Suprapubic skin (tissue), 3 donors: ENCODE data around the gene WWP2.

ENCODE experiments used
- POLR2A ChIP-seq, 2 donors: fragments of 450-650 bp; IDR thresholded peaks; one replicate each; pipeline ENCODE4 v1.6.1; 2017; ENCODE audit warnings: antibody characterized with exemption in 2 of 2, mild to moderate bottlenecking in 2 of 2, moderate library complexity in 2 of 2
- TF ChIP-seq, protein P1 (sequence below), 2 donors: fragments of 200-600 bp in 1 of 2; fragments of 450-650 bp in 1 of 2; sonication (generic) in 1 of 2; IDR thresholded peaks; one replicate each; pipeline ENCODE4 v1.5.1; 2016 to 2019; ENCODE audit warnings: antibody characterized with exemption in 2 of 2, mild to moderate bottlenecking in 1 of 2, moderate library complexity in 1 of 2

DNA sequence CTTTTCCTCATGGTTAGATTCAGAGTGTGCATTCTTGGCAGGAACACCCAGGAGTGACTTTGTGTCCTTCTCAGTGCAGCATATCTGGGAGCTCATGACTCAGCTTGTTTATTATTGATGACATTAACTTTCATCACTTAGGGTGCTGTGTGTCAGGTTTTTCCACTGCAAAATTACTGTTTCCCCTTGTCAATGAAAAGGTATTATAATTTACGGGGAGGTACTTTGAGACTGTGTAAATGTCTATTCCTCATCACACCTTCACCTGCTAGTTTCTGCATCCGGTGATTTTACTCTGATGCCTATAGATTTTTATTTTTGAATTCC is 50.5 kb downstream of the WWP2 start:
- TF ChIP-seq, protein P1, sequence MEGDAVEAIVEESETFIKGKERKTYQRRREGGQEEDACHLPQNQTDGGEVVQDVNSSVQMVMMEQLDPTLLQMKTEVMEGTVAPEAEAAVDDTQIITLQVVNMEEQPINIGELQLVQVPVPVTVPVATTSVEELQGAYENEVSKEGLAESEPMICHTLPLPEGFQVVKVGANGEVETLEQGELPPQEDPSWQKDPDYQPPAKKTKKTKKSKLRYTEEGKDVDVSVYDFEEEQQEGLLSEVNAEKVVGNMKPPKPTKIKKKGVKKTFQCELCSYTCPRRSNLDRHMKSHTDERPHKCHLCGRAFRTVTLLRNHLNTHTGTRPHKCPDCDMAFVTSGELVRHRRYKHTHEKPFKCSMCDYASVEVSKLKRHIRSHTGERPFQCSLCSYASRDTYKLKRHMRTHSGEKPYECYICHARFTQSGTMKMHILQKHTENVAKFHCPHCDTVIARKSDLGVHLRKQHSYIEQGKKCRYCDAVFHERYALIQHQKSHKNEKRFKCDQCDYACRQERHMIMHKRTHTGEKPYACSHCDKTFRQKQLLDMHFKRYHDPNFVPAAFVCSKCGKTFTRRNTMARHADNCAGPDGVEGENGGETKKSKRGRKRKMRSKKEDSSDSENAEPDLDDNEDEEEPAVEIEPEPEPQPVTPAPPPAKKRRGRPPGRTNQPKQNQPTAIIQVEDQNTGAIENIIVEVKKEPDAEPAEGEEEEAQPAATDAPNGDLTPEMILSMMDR (IDR thresholded peaks at IDR 0.05): no peak
- no peak for TF ChIP-seq POLR2A (IDR thresholded peaks at IDR 0.05)
